Neutrophil (primary cell): ENCODE measurements around the gene POLR1C.

Source experiments
- H3K27ac ChIP-seq: fragments of 200-600 bp; sonication (generic); 2 replicates; pipeline ENCODE4 v1.5.1; 2016; ENCODE audit warnings: mild to moderate bottlenecking, moderate library complexity
- H3K27me3 ChIP-seq: fragments of 200-600 bp; sonication (generic); 2 replicates; pipeline ENCODE4 v1.6.0; 2016; ENCODE audit warnings: mild to moderate bottlenecking
- H3K36me3 ChIP-seq: fragments of 200-600 bp; sonication (generic); 2 replicates; pipeline ENCODE4 v1.5.1; 2017
- H3K4me1 ChIP-seq, 2 experiments: fragments of 200-600 bp in 1 of 2; sonication (generic) in 1 of 2; 1 replicate in 1 of 2; 2 replicates in 1 of 2; pipeline versions ENCODE4 v1.5.1 to v1.6.1; 2013 to 2016; ENCODE audit warnings: low read depth in 1 of 2, low read length in 1 of 2, mild to moderate bottlenecking in 1 of 2, moderate library complexity in 1 of 2; ENCODE audit not compliant: control insufficient read depth in 1 of 2, insufficient read depth in 1 of 2
- H3K4me3 ChIP-seq, 2 experiments: fragments of 200-600 bp in 1 of 2; sonication (generic) in 1 of 2; 1 replicate in 1 of 2; 2 replicates in 1 of 2; pipeline ENCODE4 v1.5.1; 2013 to 2016; ENCODE audit warnings: low read depth in 1 of 2, low read length in 1 of 2, mild to moderate bottlenecking in 1 of 2, moderate library complexity in 1 of 2
- H3K9me3 ChIP-seq: fragments of 200-600 bp; sonication (generic); 2 replicates; pipeline ENCODE4 v1.5.1; 2016
- TF ChIP-seq, protein P1 (sequence below): fragments of 200-600 bp; sonication (generic); IDR thresholded peaks from 2 replicates; pipeline ENCODE4 v1.5.1; 2016; ENCODE audit warnings: antibody characterized with exemption

POLR1C gene

DNA sequence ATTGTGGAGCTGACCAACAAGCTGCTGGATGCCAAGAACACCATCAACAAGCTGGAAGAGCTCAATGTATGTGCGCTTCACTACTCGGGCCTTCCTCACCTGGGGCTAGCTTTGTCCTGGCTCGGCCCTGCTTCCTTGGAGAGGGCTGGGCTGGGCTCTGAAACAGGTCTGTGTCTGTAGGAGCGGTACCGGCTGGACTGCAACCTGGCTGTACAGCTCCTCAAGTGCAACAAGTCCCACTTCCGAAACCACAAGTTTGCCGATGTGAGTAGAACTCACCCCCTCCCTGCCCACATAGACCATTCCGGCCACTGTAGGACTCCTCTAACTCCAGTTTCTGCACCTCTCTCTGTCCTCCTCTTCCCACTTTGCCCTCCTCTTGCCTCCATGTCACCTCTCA, 13.4 kb upstream of the POLR1C start:
- TF ChIP-seq, protein P1, sequence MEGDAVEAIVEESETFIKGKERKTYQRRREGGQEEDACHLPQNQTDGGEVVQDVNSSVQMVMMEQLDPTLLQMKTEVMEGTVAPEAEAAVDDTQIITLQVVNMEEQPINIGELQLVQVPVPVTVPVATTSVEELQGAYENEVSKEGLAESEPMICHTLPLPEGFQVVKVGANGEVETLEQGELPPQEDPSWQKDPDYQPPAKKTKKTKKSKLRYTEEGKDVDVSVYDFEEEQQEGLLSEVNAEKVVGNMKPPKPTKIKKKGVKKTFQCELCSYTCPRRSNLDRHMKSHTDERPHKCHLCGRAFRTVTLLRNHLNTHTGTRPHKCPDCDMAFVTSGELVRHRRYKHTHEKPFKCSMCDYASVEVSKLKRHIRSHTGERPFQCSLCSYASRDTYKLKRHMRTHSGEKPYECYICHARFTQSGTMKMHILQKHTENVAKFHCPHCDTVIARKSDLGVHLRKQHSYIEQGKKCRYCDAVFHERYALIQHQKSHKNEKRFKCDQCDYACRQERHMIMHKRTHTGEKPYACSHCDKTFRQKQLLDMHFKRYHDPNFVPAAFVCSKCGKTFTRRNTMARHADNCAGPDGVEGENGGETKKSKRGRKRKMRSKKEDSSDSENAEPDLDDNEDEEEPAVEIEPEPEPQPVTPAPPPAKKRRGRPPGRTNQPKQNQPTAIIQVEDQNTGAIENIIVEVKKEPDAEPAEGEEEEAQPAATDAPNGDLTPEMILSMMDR, result no peak
- H3K4me3 ChIP-seq, result no peak overlapping the region
- peaks cover 73% of the 10 kb centered on the region for H3K36me3 ChIP-seq
- peaks cover 0 to 5% of the 10 kb centered on the region in 2 experiments for H3K4me1 ChIP-seq
- H3K9me3 ChIP-seq, result no peaks in the 10 kb centered on the region
- no peak overlapping the region for H3K27ac ChIP-seq
- H3K27me3 ChIP-seq, result peaks cover 17% of the 10 kb centered on the region

DNA sequence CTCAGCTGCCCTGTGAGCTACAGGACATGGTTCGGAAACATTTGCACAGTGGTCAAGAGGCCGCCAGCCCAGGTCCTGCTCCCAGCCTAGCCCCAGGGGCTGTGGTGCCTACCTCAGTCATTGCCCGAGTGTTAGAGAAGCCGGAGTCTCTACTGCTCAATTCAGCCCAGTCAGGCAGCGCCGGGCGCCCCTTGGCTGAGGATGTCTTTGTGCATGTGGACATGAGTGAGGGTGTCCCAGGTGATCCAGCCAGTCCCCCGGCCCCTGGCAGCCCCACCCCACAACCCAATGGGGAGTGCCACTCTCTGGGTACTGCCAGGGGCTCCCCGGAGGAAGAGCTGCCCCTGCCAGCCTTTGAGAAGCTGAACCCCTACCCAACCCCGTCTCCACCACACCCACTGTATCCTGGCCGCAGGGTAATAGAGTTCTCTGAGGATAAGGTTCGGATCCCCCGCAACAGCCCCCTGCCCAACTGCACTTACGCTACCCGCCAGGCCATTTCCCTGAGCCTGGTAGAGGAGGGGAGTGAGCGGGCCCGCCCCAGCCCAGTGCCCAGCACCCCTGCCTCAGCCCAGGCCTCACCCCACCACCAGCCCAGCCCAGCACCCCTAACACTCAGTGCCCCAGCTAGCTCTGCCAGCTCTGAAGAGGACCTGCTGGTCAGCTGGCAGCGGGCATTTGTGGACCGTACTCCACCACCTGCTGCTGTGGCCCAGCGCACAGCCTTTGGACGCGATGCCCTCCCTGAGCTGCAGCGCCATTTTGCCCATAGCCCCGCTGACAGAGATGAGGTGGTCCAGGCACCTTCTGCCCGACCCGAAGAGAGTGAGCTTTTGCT, 11.9 kb upstream of the POLR1C start:
- Histone ChIP-seq H3K4me3 (no peak overlapping the region), H3K27ac (no peak overlapping the region), H3K4me1 (peaks cover 7 to 15% of the 10 kb centered on the region in 2 experiments), H3K27me3 (peaks cover 33% of the 10 kb centered on the region), H3K9me3 (no peaks in the 10 kb centered on the region), H3K36me3 (peaks cover 58% of the 10 kb centered on the region)
- TF ChIP-seq, protein P1, result no peak

DNA sequence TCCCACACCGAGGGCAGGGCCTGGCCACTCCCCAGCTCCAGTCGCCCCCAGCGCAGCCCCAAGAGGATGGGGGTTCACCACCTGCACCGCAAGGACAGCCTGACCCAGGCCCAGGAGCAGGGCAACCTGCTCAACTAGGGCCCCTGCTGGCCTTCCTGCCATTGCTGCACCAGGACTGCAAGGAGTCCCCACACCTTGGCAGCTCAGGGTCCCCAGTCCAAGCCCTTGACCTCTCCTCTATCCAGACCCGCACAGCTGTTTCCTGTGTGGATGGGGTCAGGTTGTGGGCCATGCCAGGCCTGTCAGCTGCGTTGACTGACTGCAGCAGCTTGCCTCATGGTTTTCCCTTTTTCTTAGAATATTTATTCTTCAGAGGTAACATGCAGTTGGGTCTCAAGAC, 11.2 kb upstream of the POLR1C start:
- peaks cover 56% of the 10 kb centered on the region for H3K36me3 ChIP-seq
- TF ChIP-seq, protein P1, result no peak
- H3K4me1 ChIP-seq, result peaks cover 12 to 23% of the 10 kb centered on the region in 2 experiments
- H3K27ac ChIP-seq, result no peak overlapping the region
- H3K9me3 ChIP-seq, result no peaks in the 10 kb centered on the region
- H3K4me3 ChIP-seq, result no peak overlapping the region
- H3K27me3 ChIP-seq, result peaks cover 40% of the 10 kb centered on the region

DNA sequence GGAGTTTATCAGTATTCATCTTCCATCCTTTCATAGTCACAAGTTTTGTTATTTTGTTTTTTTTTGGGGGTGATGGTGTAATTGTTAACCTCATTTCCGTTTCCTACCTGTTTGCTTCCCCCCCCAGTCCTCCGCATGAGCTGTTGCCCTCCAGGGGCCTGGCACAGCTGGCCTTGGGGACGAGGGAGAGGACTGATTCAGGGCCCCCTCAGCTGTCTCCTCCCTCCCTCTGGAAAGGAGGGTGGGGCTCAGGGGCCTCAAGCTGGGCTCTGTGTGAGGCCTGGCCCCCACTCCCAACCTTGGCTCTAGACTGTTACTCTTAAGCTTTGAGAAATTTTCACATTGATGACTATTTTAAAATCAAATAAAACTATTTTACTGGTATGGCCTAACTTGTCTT, 10.7 kb upstream of the POLR1C start:
- no peak overlapping the region for H3K4me3 ChIP-seq
- peaks cover 40% of the 10 kb centered on the region for H3K27me3 ChIP-seq
- H3K27ac ChIP-seq, result no peak overlapping the region
- TF ChIP-seq, protein P1, result no peak
- peaks cover 12 to 23% of the 10 kb centered on the region in 2 experiments for H3K4me1 ChIP-seq
- H3K9me3 ChIP-seq, result no peaks in the 10 kb centered on the region
- H3K36me3 ChIP-seq, result peaks cover 56% of the 10 kb centered on the region

DNA sequence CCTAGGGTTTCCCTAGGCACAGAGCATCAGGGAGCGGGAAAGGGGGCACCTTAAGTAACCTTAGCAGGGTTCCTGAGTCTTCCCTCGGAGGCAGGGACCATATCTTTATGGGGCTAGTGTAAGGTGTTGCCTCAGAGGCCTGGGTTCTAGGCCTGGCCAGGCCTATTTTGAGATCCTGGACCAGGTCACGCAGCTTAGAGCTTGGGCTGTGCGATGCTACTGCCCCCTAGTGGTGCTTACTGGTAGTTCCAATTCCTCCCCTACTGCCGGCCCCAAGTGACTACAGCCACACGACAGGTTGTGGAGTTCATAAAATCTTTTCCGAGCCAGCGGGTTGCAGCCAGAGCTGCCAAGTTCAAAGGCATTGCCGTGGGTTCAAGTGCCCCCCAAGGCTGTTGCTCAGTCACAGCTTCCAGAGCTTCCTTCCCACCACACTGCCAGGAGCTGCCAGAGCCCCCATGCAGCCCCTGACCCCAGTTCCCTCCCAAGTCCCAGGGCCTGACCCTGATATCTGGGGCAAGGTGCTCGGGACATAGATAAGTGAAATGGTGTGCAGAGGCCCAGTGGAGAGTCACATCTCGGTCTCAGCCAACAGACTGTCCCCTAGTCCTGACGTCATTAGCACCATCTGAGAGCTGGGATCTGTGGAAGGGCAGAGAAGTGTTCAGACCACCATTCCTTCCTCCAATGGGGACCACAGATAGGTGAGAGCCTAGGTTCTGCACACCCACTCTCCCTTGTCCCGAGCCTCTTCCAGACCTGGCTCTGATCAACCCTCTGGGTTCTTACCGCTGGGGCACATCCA, 10.0 kb upstream of the POLR1C start:
- TF ChIP-seq, protein P1, result peak; percentile 91
- no peak overlapping the region for H3K4me3 ChIP-seq
- peaks cover 56% of the 10 kb centered on the region for H3K36me3 ChIP-seq
- H3K27ac ChIP-seq, result no peak overlapping the region
- H3K9me3 ChIP-seq, result no peaks in the 10 kb centered on the region
- H3K4me1 ChIP-seq, result peaks cover 12 to 23% of the 10 kb centered on the region in 2 experiments
- H3K27me3 ChIP-seq, result peaks cover 40% of the 10 kb centered on the region
